Stimulated activated CD8-positive, alpha-beta memory T cell treated with anti-CD3 and anti-CD28 coated beads, Interleukin-4, amount 100 ng/mL, for 48 hours (primary cell): Measurements from ENCODE around the gene MRM3.
"Not testable (repeated sequence)": the region's sequence is repeated elsewhere in the genome, so short reads cannot be mapped to it uniquely, and the experiment has no call there.

Experiments
- DNase-seq: peaks from one replicate; pipeline ENCODE4 v3.0.0-alpha.2; 2020

Gene MRM3

GRCh38 chr17:828761-829160, 46.6 kb downstream of the MRM3 start:
- no peak for DNase-seq

GRCh38 chr17:829614-830013, 47.5 kb downstream of the MRM3 start:
- not testable (repeated sequence) for DNase-seq

DNA sequence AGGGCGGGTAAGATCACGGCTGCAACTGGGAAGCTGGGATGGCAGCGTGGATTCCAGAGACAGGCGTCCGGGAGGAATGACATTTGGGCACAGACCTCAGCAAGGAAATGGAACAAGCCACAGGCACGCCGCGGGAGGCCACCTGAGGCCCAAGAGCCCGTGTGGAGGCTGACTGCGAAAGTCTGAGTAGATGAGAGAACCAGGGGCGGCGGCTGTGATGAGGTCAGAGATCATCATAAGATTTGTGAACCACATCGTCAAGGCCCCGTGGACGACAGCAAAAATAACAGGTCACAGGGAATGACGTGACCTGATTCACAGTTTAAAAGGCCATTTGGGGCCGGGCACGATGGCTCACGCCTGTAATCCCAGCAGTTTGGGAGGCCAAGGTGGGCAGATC, 48.2 kb downstream of the MRM3 start:
- no peak for DNase-seq

- DNase-seq, result no peak
Observed at GRCh38 chr17:830950-831349, 48.8 kb downstream of the MRM3 start.

DNA sequence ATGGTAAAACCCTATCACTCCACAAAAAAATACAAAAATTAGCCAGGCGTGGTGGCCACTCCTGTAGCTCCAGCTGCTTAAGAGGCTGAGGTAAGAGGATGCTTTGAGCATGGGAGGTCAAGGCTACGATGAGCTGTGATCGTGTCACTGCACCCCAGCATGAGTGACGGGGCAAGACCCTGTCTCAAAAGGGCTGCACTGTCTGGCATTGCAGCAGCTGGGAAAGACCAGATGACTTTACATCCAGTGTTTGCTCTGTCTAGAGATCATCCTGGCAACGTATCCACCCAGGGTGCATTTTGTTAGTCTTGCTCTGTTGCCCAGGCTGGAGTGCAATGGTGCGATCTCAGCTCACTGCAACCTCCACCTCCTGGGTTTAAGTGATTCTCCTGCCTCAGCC, 52.0 kb downstream of the MRM3 start:
- DNase-seq, result no peak

GRCh38 chr17:835263-835662, 53.1 kb downstream of the MRM3 start:
- no peak for DNase-seq

GRCh38 chr17:835721-836120, 53.6 kb downstream of the MRM3 start:
- DNase-seq, result not testable (repeated sequence)

GRCh38 chr17:836151-836550, 54.0 kb downstream of the MRM3 start:
- no peak for DNase-seq

DNA sequence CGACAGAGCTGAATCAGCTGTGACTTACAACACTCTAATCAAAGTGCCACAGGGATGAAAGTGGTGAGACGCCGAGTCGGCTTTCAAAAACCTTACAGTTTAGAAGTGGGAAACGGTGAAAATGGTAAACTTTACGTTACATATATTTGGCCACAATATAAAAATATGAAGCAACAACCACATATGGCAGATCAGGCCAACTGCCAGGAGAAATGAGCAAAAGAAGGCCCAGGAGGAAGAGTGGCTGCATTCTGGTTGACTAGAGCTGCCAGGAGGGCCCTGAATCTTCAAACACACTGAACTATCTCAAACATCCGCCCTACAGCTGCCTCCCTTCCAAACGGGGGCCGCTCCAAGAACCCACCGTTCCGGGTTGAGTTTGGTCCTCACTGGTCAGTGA, 56.3 kb downstream of the MRM3 start:
- no peak for DNase-seq

GRCh38 chr17:841313-841712, 59.2 kb downstream of the MRM3 start:
- no peak for DNase-seq
